ENCODE results near the gene CLEC10A.
"Not testable (repeated sequence)": the region's sequence is repeated elsewhere in the genome, so short reads cannot be mapped to it uniquely, and the experiment has no call there.

Gene CLEC10A

GRCh38 chr17:7079581-7080455, at the start of gene CLEC10A:
Gene CLEC10A, minus strand, starts transcription at chr17:7080251. Its CDS starts 1,439 bp downstream, at chr17:7078812.
- DNase-seq (ENCODE audit: low spot score), result no peak
- in situ Hi-C loops (cut with MboI; ENCODE audit: low pct_unique_long_range_greater_than_20kb, low sequenced_read_pairs, unreplicated experiment), result no loop called here
- no peak for TF ChIP-seq CTCF (IDR thresholded peaks at IDR 0.05; ENCODE audit: extremely low read depth, insufficient read depth, missing control alignments)

- TF ChIP-seq CTCF (IDR thresholded peaks at IDR 0.05; ENCODE audit: extremely low read depth, insufficient read depth, missing control alignments), result no peak
- in situ Hi-C loops (cut with MboI; ENCODE audit: low pct_unique_long_range_greater_than_20kb, low sequenced_read_pairs, unreplicated experiment), result loop anchor here (25.0 kb wide), 1 partner anchor 217 kb away; no protein-coding TSS in a partner anchor
- DNase-seq (ENCODE audit: low spot score), result no peak
These were observed 49.3 kb upstream of the CLEC10A start for GRCh38 chr17:7129311-7129710.

- in situ Hi-C loops (cut with MboI; ENCODE audit: low pct_unique_long_range_greater_than_20kb, low sequenced_read_pairs, unreplicated experiment), result loop anchor here (25.0 kb wide), 1 partner anchor 216 kb away; no protein-coding TSS in a partner anchor
- DNase-seq (ENCODE audit: low spot score), result no peak
- no peak for TF ChIP-seq CTCF (IDR thresholded peaks at IDR 0.05; ENCODE audit: extremely low read depth, insufficient read depth, missing control alignments)
These were observed 48.1 kb upstream of the CLEC10A start for GRCh38 chr17:7128160-7128559.

GRCh38 chr17:7127501-7127900, 47.5 kb upstream of the CLEC10A start:
- not testable (repeated sequence) for DNase-seq (ENCODE audit: low spot score)
- in situ Hi-C loops (cut with MboI; ENCODE audit: low pct_unique_long_range_greater_than_20kb, low sequenced_read_pairs, unreplicated experiment), result loop anchor here (25.0 kb wide), 1 partner anchor 215 kb away; no protein-coding TSS in a partner anchor

GRCh38 chr17:7126386-7126785, 46.3 kb upstream of the CLEC10A start:
- in situ Hi-C loops (cut with MboI; ENCODE audit: low pct_unique_long_range_greater_than_20kb, low sequenced_read_pairs, unreplicated experiment), result loop anchor here (25.0 kb wide), 1 partner anchor 214 kb away; no protein-coding TSS in a partner anchor
- DNase-seq (ENCODE audit: low spot score), result not testable (repeated sequence)

GRCh38 chr17:7124923-7125322, 44.9 kb upstream of the CLEC10A start:
- in situ Hi-C loops (cut with MboI; ENCODE audit: low pct_unique_long_range_greater_than_20kb, low sequenced_read_pairs, unreplicated experiment), result loop anchor here (25.0 kb wide), 1 partner anchor 213 kb away; no protein-coding TSS in a partner anchor
- TF ChIP-seq CTCF (IDR thresholded peaks at IDR 0.05; ENCODE audit: extremely low read depth, insufficient read depth, missing control alignments), result no peak
- DNase-seq (ENCODE audit: low spot score), result no peak

GRCh38 chr17:7123844-7124243, 43.8 kb upstream of the CLEC10A start:
- in situ Hi-C loops (cut with MboI; ENCODE audit: low pct_unique_long_range_greater_than_20kb, low sequenced_read_pairs, unreplicated experiment), result no loop called here
- DNase-seq (ENCODE audit: low spot score), result no peak
- TF ChIP-seq CTCF (IDR thresholded peaks at IDR 0.05; ENCODE audit: extremely low read depth, insufficient read depth, missing control alignments), result no peak

Measured in GM13977 (cell line).